Fibroblast of lung (primary cell): ENCODE measurements around the gene DPYD. TPM values are rescaled to one million over a fixed set of nuclear protein-coding genes. Genes with fewer than 3 reads are reported as not detected.

Experiments
- DNase-seq, 2 donors: peaks; one replicate each; pipeline versions ENCODE4 v3.0.0 to v3.0.0-alpha.2; 2010; ENCODE audit warnings: low read depth in 2 of 2
- H2AFZ ChIP-seq: 2 replicates; pipeline ENCODE4 v1.5.1; 2012; ENCODE audit warnings: low read length, control low read depth, inconsistent platforms
- H3K27ac ChIP-seq: 2 replicates; pipeline ENCODE4 v1.5.1; 2011; ENCODE audit warnings: low read length, control low read depth; ENCODE audit not compliant: insufficient read depth
- H3K27me3 ChIP-seq: 2 replicates; pipeline ENCODE4 v1.5.1; 2011; ENCODE audit warnings: mild to moderate bottlenecking, low read length; ENCODE audit not compliant: control insufficient read depth, insufficient read depth
- H3K36me3 ChIP-seq: 2 replicates; pipeline ENCODE4 v1.5.1; 2011; ENCODE audit warnings: low read length; ENCODE audit not compliant: control insufficient read depth, insufficient read depth
- H3K4me1 ChIP-seq: 2 replicates; pipeline ENCODE4 v1.5.1; 2011; ENCODE audit warnings: low read length; ENCODE audit not compliant: control insufficient read depth, insufficient read depth; ENCODE audit errors: extremely low read depth
- H3K4me2 ChIP-seq: 2 replicates; pipeline ENCODE4 v1.5.1; 2011; ENCODE audit warnings: low read length, control low read depth; ENCODE audit not compliant: insufficient read depth; ENCODE audit errors: extremely low read depth
- H3K4me3 ChIP-seq, 4 experiments: fragments of 200-600 bp in 1 of 4; sonication (generic) in 1 of 4; replicated peaks in 1 of 4; 2 replicates each; pipeline ENCODE4 v1.5.1; 2011 to 2016; ENCODE audit warnings: low read length in 4 of 4, low read depth in 3 of 4, mild to moderate bottlenecking in 3 of 4, control low read depth in 2 of 4, inconsistent platforms in 1 of 4, mixed read lengths in 1 of 4; ENCODE audit not compliant: insufficient read depth in 1 of 4; ENCODE audit errors: control extremely low read depth in 1 of 4
- H3K79me2 ChIP-seq: 2 replicates; pipeline ENCODE4 v1.5.1; 2012; ENCODE audit warnings: mild to moderate bottlenecking, low read length, inconsistent platforms; ENCODE audit not compliant: control insufficient read depth, insufficient read depth
- H3K9ac ChIP-seq: 2 replicates; pipeline ENCODE4 v1.5.1; 2011; ENCODE audit warnings: mild to moderate bottlenecking, low read length, control low read depth; ENCODE audit not compliant: insufficient read depth
- H3K9me3 ChIP-seq: 2 replicates; pipeline ENCODE4 v1.5.1; 2012; ENCODE audit warnings: low read depth, low read length; ENCODE audit not compliant: control insufficient read depth, insufficient read depth
- H4K20me1 ChIP-seq: 2 replicates; pipeline ENCODE4 v1.5.1; 2011; ENCODE audit warnings: low read length; ENCODE audit not compliant: control insufficient read depth, insufficient read depth; ENCODE audit errors: extremely low read depth
- EZH2 ChIP-seq: IDR thresholded peaks from 2 replicates; pipeline ENCODE4 v1.5.1; 2012; ENCODE audit warnings: low read length, control low read depth, mild to moderate bottlenecking; ENCODE audit errors: missing control alignments
- polyA plus RNA-seq, 2 donors: library from polyadenylated mRNA; depleted of rRNA in 1 of 2; stranded (reverse) in 1 of 2; unstranded in 1 of 2; fragments of >200 nt; gene quantifications; 2 replicates each; pipeline ENCODE4 v1.2.1, GENCODE V29; 2011 to 2012; ENCODE audit warnings: missing spikeins in 1 of 2
- total RNA-seq: library from RNA; depleted of rRNA; stranded (reverse); fragments of >200 nt; gene quantifications from 2 replicates; pipeline ENCODE4 v1.2.1, GENCODE V29; 2014
- TF ChIP-seq, protein P1 (sequence below), 2 donors: IDR thresholded peaks in 1 of 2; conservative IDR thresholded peaks in 1 of 2; 1 replicate in 1 of 2; 2 replicates in 1 of 2; pipeline ENCODE4 v1.5.1; 2011 to 2012; ENCODE audit warnings: low read length in 2 of 2, control low read depth in 1 of 2, inconsistent platforms in 1 of 2, low read depth in 1 of 2, mild to moderate bottlenecking in 1 of 2

Gene DPYD
- total and polyA plus RNA-seq, 2 donors (not counting 1 experiment from before 2014, with no cell fraction given) = 32.0 to 63.1 TPM

DNA sequence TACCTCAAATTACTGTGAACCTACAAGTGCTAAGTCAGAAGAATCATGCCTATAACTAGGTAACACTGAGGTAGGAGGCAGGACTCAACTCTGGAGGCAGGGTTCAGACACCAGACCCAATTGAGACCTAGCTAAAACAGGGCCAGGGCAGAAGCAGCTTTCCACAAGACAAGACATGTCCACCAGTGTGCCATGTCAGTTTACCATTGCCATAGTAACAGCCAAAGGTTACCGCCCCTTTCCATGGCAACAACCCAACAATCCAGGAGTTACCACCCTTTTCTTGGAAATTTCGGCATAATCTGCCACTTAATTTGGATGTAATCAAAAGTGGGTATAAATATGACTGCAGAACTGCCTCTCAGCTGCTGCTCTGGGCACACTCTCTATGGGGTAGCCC is 432.3 kb downstream of the DPYD start:
- no peaks in the 10 kb centered on the region for H3K36me3 ChIP-seq
- no peaks in the 10 kb centered on the region for H3K79me2 ChIP-seq
- H3K27me3 ChIP-seq = no peaks in the 10 kb centered on the region
- H2AFZ ChIP-seq = no peak overlapping the region
- no peak overlapping the region for H3K4me3 ChIP-seq
- TF ChIP-seq EZH2 = no peak
- TF ChIP-seq, protein P1, sequence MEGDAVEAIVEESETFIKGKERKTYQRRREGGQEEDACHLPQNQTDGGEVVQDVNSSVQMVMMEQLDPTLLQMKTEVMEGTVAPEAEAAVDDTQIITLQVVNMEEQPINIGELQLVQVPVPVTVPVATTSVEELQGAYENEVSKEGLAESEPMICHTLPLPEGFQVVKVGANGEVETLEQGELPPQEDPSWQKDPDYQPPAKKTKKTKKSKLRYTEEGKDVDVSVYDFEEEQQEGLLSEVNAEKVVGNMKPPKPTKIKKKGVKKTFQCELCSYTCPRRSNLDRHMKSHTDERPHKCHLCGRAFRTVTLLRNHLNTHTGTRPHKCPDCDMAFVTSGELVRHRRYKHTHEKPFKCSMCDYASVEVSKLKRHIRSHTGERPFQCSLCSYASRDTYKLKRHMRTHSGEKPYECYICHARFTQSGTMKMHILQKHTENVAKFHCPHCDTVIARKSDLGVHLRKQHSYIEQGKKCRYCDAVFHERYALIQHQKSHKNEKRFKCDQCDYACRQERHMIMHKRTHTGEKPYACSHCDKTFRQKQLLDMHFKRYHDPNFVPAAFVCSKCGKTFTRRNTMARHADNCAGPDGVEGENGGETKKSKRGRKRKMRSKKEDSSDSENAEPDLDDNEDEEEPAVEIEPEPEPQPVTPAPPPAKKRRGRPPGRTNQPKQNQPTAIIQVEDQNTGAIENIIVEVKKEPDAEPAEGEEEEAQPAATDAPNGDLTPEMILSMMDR (conservative IDR thresholded peaks at IDR 0.05 in 1 of 2, IDR thresholded peaks at IDR 0.05 in 1 of 2; ENCODE audit: low read depth in 1 of 2, low read length in 2 of 2) = no peak
- no peak overlapping the region for H3K27ac ChIP-seq
- H3K4me1 ChIP-seq = no peaks in the 10 kb centered on the region
- no peak overlapping the region for H3K9ac ChIP-seq
- H4K20me1 ChIP-seq = no peaks in the 10 kb centered on the region
- H3K9me3 ChIP-seq = no peaks in the 10 kb centered on the region
- no peak overlapping the region for H3K4me2 ChIP-seq
- DNase-seq = no peak

DNA sequence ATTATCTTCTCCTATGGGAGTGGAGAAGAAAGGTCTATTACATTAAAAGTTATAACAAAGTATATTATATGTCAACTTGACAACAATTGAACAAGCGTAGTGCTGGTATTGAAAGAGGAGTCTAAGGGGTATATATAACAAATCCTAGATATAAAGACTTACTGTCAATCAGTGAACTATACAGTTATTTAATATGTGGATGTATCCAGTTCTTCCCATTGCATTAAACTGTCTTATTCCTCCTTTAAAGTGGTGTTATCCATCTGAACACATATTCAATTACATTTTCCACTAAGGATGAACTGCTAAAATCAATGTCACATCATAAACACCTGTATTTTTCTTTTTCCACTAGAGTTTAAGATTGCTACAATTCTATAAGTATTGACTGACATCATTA is 438.8 kb downstream of the DPYD start:
- Histone ChIP-seq H3K27me3 (no peaks in the 10 kb centered on the region), H3K4me3 (no peak overlapping the region), H3K27ac (no peak overlapping the region), H3K36me3 (no peaks in the 10 kb centered on the region), H3K9me3 (no peaks in the 10 kb centered on the region), H3K9ac (no peak overlapping the region), H3K4me1 (no peaks in the 10 kb centered on the region), H3K4me2 (no peak overlapping the region), H4K20me1 (no peaks in the 10 kb centered on the region), H3K79me2 (no peaks in the 10 kb centered on the region), H2AFZ (no peak overlapping the region)
- TF ChIP-seq, protein P1 (conservative IDR thresholded peaks at IDR 0.05 in 1 of 2, IDR thresholded peaks at IDR 0.05 in 1 of 2; ENCODE audit: low read depth in 1 of 2, low read length in 2 of 2) = no peak
- no peak for TF ChIP-seq EZH2
- no peak for DNase-seq

- no peak for DNase-seq
- no peaks in the 10 kb centered on the region for H3K4me1 ChIP-seq
- H3K4me2 ChIP-seq = no peak overlapping the region
- H3K9ac ChIP-seq = no peak overlapping the region
- no peaks in the 10 kb centered on the region for H3K9me3 ChIP-seq
- no peaks in the 10 kb centered on the region for H3K27me3 ChIP-seq
- H3K4me3 ChIP-seq = no peak overlapping the region
- no peak overlapping the region for H3K27ac ChIP-seq
- no peak for TF ChIP-seq EZH2
- H4K20me1 ChIP-seq = no peaks in the 10 kb centered on the region
- H3K79me2 ChIP-seq = no peaks in the 10 kb centered on the region
- H2AFZ ChIP-seq = no peak overlapping the region
- no peaks in the 10 kb centered on the region for H3K36me3 ChIP-seq
These were observed 453.4 kb downstream of the DPYD start for GRCh38 chr1:97467445-97467844.

DNA sequence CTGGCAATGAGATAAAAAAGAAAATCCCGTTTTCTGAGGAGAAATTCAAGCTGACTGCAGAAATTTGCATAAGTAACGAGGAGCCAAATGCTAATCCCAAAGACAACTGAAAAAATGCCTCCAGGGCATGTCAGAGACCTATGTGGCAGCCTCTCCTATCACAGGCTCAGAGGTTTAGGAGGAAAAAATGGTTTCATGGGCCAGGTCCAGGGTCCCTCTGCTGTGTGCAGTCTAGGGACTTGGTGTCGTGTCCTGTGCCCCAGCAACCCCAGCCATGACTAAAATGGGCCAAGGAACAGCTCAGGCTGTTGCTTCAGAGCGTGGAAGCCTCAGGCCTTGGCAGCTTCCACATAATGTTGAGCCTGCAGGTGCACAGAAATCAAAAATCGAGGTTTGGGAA is 456.5 kb downstream of the DPYD start:
- Histone ChIP-seq H3K27me3 (no peaks in the 10 kb centered on the region), H3K9me3 (no peaks in the 10 kb centered on the region), H2AFZ (no peak overlapping the region), H3K36me3 (no peaks in the 10 kb centered on the region), H3K4me1 (no peaks in the 10 kb centered on the region), H3K9ac (no peak overlapping the region), H3K4me3 (no peak overlapping the region), H4K20me1 (no peaks in the 10 kb centered on the region), H3K79me2 (no peaks in the 10 kb centered on the region), H3K4me2 (no peak overlapping the region), H3K27ac (no peak overlapping the region)
- no peak for TF ChIP-seq EZH2
- TF ChIP-seq, protein P1 (conservative IDR thresholded peaks at IDR 0.05 in 1 of 2, IDR thresholded peaks at IDR 0.05 in 1 of 2; ENCODE audit: low read depth in 1 of 2, low read length in 2 of 2) = no peak
- no peak for DNase-seq
